Trophoblast cell (in vitro differentiated cells and primary cell): ENCODE measurements around the gene GHRH. TPM values are rescaled to one million over a fixed set of nuclear protein-coding genes. Genes with fewer than 3 reads are reported as not detected.

Experiments used
- DNase-seq, 2 donors: peaks; one replicate each; pipeline ENCODE4 v3.0.0-alpha.2; 2016
- H2AFZ ChIP-seq: 2 replicates; pipeline ENCODE4 v1.6.1; 2013; ENCODE audit warnings: low read length, moderate library complexity, mild to moderate bottlenecking; ENCODE audit not compliant: insufficient read depth, poor library complexity
- H2AK5ac ChIP-seq: 2 replicates; pipeline ENCODE4 v1.6.1; 2013; ENCODE audit warnings: mild to moderate bottlenecking, low read length
- H2BK120ac ChIP-seq: 2 replicates; pipeline ENCODE4 v1.6.1; 2013; ENCODE audit warnings: low read length, mild to moderate bottlenecking, moderate library complexity; ENCODE audit not compliant: insufficient read depth, poor library complexity
- H2BK12ac ChIP-seq: 2 replicates; pipeline ENCODE4 v1.6.1; 2013; ENCODE audit warnings: mild to moderate bottlenecking, low read length, moderate library complexity
- H2BK5ac ChIP-seq: 2 replicates; pipeline ENCODE4 v1.6.1; 2013; ENCODE audit warnings: low read length, low read depth, moderate library complexity, mild to moderate bottlenecking; ENCODE audit not compliant: poor library complexity
- H3K14ac ChIP-seq: 2 replicates; pipeline ENCODE4 v1.6.1; 2013; ENCODE audit warnings: mild to moderate bottlenecking, low read length
- H3K18ac ChIP-seq: 2 replicates; pipeline ENCODE4 v1.6.1; 2013; ENCODE audit warnings: mild to moderate bottlenecking, low read length
- H3K23ac ChIP-seq: 2 replicates; pipeline ENCODE4 v1.6.1; 2013; ENCODE audit warnings: low read length
- H3K27ac ChIP-seq: 2 replicates; pipeline ENCODE4 v1.5.1; 2013; ENCODE audit warnings: low read depth, mild to moderate bottlenecking, inconsistent platforms, low read length, moderate library complexity
- H3K27me3 ChIP-seq: 2 replicates; pipeline ENCODE4 v1.6.1; 2013; ENCODE audit warnings: inconsistent platforms, mild to moderate bottlenecking, low read length, moderate library complexity; ENCODE audit not compliant: insufficient read depth
- H3K36me3 ChIP-seq, 2 experiments: 1 replicate in 1 of 2; 2 replicates in 1 of 2; pipeline ENCODE4 v1.6.1; 2013; ENCODE audit warnings: low read length in 2 of 2, mild to moderate bottlenecking in 2 of 2, moderate library complexity in 1 of 2; ENCODE audit not compliant: insufficient read depth in 2 of 2, control insufficient read depth in 1 of 2
- H3K4ac ChIP-seq: 2 replicates; pipeline ENCODE4 v1.6.1; 2013; ENCODE audit warnings: low read depth, mild to moderate bottlenecking, low read length, moderate library complexity
- H3K4me1 ChIP-seq, 2 experiments: 1 replicate in 1 of 2; 2 replicates in 1 of 2; pipeline ENCODE4 v1.6.1; 2013; ENCODE audit warnings: low read length in 2 of 2, mild to moderate bottlenecking in 2 of 2, moderate library complexity in 1 of 2; ENCODE audit not compliant: insufficient read depth in 2 of 2, control insufficient read depth in 1 of 2
- H3K4me2 ChIP-seq: 2 replicates; pipeline ENCODE4 v1.6.1; 2013; ENCODE audit warnings: inconsistent platforms, mild to moderate bottlenecking, low read length, moderate library complexity
- H3K4me3 ChIP-seq: 2 replicates; pipeline ENCODE4 v1.5.1; 2013; ENCODE audit warnings: mild to moderate bottlenecking, low read depth, low read length, inconsistent platforms
- H3K79me1 ChIP-seq: one replicate; pipeline ENCODE4 v1.6.1; 2013; ENCODE audit warnings: low read length
- H3K79me2 ChIP-seq: 2 replicates; pipeline ENCODE4 v1.6.1; 2013; ENCODE audit warnings: low read length, mild to moderate bottlenecking; ENCODE audit not compliant: control insufficient read depth, insufficient read depth, poor library complexity
- H3K9ac ChIP-seq: 2 replicates; pipeline ENCODE4 v1.6.1; 2013; ENCODE audit warnings: mild to moderate bottlenecking, low read length
- H3K9me3 ChIP-seq: 2 replicates; pipeline ENCODE4 v1.6.1; 2013; ENCODE audit warnings: low read depth, mild to moderate bottlenecking, control low read depth, inconsistent platforms, low read length; ENCODE audit not compliant: insufficient read depth
- H4K12ac ChIP-seq: 2 replicates; pipeline ENCODE4 v1.6.1; 2013; ENCODE audit warnings: low read depth, mild to moderate bottlenecking, low read length, moderate library complexity
- H4K8ac ChIP-seq: 2 replicates; pipeline ENCODE4 v1.6.1; 2013; ENCODE audit warnings: low read depth, mild to moderate bottlenecking, low read length, moderate library complexity
- H4K91ac ChIP-seq: one replicate; pipeline ENCODE4 v1.6.1; 2013; ENCODE audit warnings: low read depth, mild to moderate bottlenecking, low read length, moderate library complexity
- WGBS: extraction: QIAGEN DNeasy Blood & Tissue Kit; methylation state at CpG from one replicate; pipeline ENCODE4 v1.1.7; 2013; ENCODE audit warnings: missing lambda C conversion rate; ENCODE audit not compliant: insufficient read length, insufficient coverage; ENCODE audit errors: extremely low coverage; 5-methylcytosine and 5-hydroxymethylcytosine counted together
- polyA plus RNA-seq: library from polyadenylated mRNA; stranded (reverse); fragments of 200-250 nt; gene quantifications from 2 replicates; pipeline ENCODE4 v1.2.3, GENCODE V29; 2013

The GHRH gene
- 0.11 and 0.19 TPM in 2 replicates for polyA plus RNA-seq

DNA sequence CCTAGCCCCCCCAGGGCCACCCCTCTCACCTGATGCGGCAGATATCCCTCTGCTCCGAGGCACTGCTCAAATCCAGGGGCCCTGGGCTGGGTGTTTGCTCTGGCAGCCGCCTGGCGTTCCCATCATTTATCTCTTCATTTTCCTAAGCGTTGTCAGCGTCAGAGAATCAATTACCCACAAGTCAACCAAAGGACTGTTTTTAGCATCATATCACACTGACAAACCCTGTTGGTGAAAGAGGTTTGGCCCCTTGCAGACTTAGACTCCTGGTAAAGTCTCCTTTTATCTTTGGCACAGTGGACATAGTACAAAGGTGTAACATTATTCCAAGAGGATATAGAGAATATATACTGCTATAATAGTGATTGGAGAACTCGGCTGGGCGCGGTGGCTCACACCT is at the start of gene GHRH:
TSS of gene GHRH (minus strand) at position 101 of the 400 bp plus-strand sequence. CDS start 4,925 bp downstream, outside the sequence.
- WGBS: no CpG with 5 or more reads among the region's 9 CpGs
- no peak for DNase-seq
- Histone ChIP-seq H4K91ac (no peak within 1 kb of the TSS), H3K9ac (no peak within 1 kb of the TSS), H4K8ac (no peak within 1 kb of the TSS), H2AFZ (no peak within 1 kb of the TSS), H3K27ac (no peak within 1 kb of the TSS), H3K14ac (no peak within 1 kb of the TSS), H3K4ac (no peak within 1 kb of the TSS), H2BK5ac (no peak within 1 kb of the TSS), H3K79me2 (no peaks in the 10 kb centered on the region), H3K4me1 (peaks cover 0 to 2% of the 10 kb centered on the region in 2 experiments), H3K79me1 (no peaks in the 10 kb centered on the region), H4K12ac (no peak within 1 kb of the TSS), H3K9me3 (no peaks in the 10 kb centered on the region), H2BK120ac (no peak within 1 kb of the TSS), H2BK12ac (no peak within 1 kb of the TSS), H3K4me2 (no peak within 1 kb of the TSS), H2AK5ac (no peak within 1 kb of the TSS), H3K18ac (no peak within 1 kb of the TSS), H3K23ac (no peak within 1 kb of the TSS), H3K36me3 (no peaks in the 10 kb centered on the region), H3K27me3 (no peaks in the 10 kb centered on the region), H3K4me3 (no peak within 1 kb of the TSS)

- no peak overlapping the region for H3K23ac ChIP-seq
- H3K79me1 ChIP-seq: peaks cover 74% of the 10 kb centered on the region
- H3K4me3 ChIP-seq: no peak overlapping the region
- H3K18ac ChIP-seq: peak overlapping the region; percentile 88
- no peak overlapping the region for H3K4me2 ChIP-seq
- H3K9ac ChIP-seq: no peak overlapping the region
- H4K8ac ChIP-seq: peak overlapping the region; percentile 82
- peak overlapping the region; percentile 93 for H2AK5ac ChIP-seq
- peak overlapping the region; percentile 80 for H2BK12ac ChIP-seq
- peak overlapping the region; percentile 92 for H2BK120ac ChIP-seq
- H3K27ac ChIP-seq: peak overlapping the region; percentile 98
- H3K4ac ChIP-seq: peak overlapping the region; percentile 71
- peak overlapping the region; percentile 90 for H3K14ac ChIP-seq
- H3K27me3 ChIP-seq: no peaks in the 10 kb centered on the region
- peak overlapping the region; percentile 4 for H4K12ac ChIP-seq
- peak overlapping the region; percentile 97 for H4K91ac ChIP-seq
- peaks cover 42% of the 10 kb centered on the region for H3K79me2 ChIP-seq
- WGBS: no CpG with 5 or more reads among the region's 11 CpGs
- H2AFZ ChIP-seq: peak overlapping the region; percentile 32
- no peaks in the 10 kb centered on the region for H3K9me3 ChIP-seq
- no peak for DNase-seq
- H2BK5ac ChIP-seq: peak overlapping the region; percentile 97
- H3K4me1 ChIP-seq: peaks cover 63% of the 10 kb centered on the region in 2 experiments
- H3K36me3 ChIP-seq: peaks cover 13 to 15% of the 10 kb centered on the region in 2 experiments
These were observed 49.3 kb upstream of the GHRH start for GRCh38 chr20:37310951-37311350.

DNA sequence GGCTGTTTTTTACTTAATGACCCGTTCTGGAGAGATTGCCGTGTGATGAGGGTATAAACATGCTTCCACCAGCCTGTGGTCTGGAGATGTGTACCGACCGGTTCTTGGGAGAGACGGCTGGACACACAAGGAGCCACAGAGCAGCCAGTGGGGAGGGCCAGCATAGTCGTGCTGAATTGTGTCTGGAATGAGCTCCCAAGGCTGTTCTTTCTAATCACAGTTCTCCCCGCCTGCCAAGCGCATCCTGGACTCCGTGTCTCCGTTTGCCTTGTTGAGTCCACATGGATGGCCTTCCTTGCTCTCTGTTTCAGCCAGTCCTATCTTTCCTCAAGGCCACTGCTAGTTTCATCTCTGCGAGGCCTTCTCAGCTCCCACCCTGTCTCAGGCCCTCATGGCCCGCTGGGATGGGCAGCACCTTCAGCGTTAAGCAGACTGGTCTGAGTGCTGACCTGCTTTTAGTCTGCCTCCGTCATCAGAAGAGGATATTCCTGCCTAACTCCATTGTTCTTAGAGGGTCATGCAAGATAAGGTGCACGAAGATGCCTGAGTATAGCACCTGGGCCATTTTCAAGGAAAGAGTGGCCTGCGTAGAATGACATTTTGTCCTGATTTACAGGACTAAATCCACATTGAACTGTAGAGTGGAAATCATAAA is 48.4 kb upstream of the GHRH start:
- H2BK12ac ChIP-seq: peak overlapping the region; percentile 89
- H4K8ac ChIP-seq: peak overlapping the region; percentile 86
- H2BK120ac ChIP-seq: peak overlapping the region; percentile 92
- H3K79me2 ChIP-seq: peaks cover 34% of the 10 kb centered on the region
- peak; percentile 97 for DNase-seq
- H3K4me2 ChIP-seq: peak overlapping the region; percentile 26
- peaks cover 54 to 58% of the 10 kb centered on the region in 2 experiments for H3K4me1 ChIP-seq
- H4K91ac ChIP-seq: peak overlapping the region; percentile 97
- no CpG with 5 or more reads among the region's 16 CpGs for WGBS
- H3K27ac ChIP-seq: peak overlapping the region; percentile 98
- peak overlapping the region; percentile 33 for H2AK5ac ChIP-seq
- H2BK5ac ChIP-seq: peak overlapping the region; percentile 97
- peak overlapping the region; percentile 73 for H3K4ac ChIP-seq
- H3K9me3 ChIP-seq: no peaks in the 10 kb centered on the region
- no peaks in the 10 kb centered on the region for H3K27me3 ChIP-seq
- peak overlapping the region; percentile 55 for H4K12ac ChIP-seq
- H3K9ac ChIP-seq: peak overlapping the region; percentile 22
- peak overlapping the region; percentile 87 for H3K14ac ChIP-seq
- no peak overlapping the region for H3K4me3 ChIP-seq
- peaks cover 9 to 12% of the 10 kb centered on the region in 2 experiments for H3K36me3 ChIP-seq
- H3K79me1 ChIP-seq: peaks cover 67% of the 10 kb centered on the region
- H2AFZ ChIP-seq: peak overlapping the region; percentile 19
- no peak overlapping the region for H3K23ac ChIP-seq
- peak overlapping the region; percentile 87 for H3K18ac ChIP-seq

- Histone ChIP-seq H4K8ac (peak overlapping the region; percentile 70), H2AK5ac (peak overlapping the region; percentile 85), H3K27me3 (no peaks in the 10 kb centered on the region), H3K23ac (no peak overlapping the region), H2BK5ac (peak overlapping the region; percentile 96), H3K9ac (no peak overlapping the region), H3K4me1 (peaks cover 49 to 58% of the 10 kb centered on the region in 2 experiments), H4K12ac (peak overlapping the region; percentile 10), H3K4me2 (no peak overlapping the region), H3K9me3 (no peaks in the 10 kb centered on the region), H3K27ac (peak overlapping the region; percentile 98), H4K91ac (peak overlapping the region; percentile 97), H2AFZ (peak overlapping the region; percentile 57), H3K79me2 (peaks cover 31% of the 10 kb centered on the region), H3K14ac (peak overlapping the region; percentile 91), H3K4ac (peak overlapping the region; percentile 84), H2BK120ac (peak overlapping the region; percentile 94), H3K18ac (peak overlapping the region; percentile 95), H3K79me1 (peaks cover 67% of the 10 kb centered on the region), H3K36me3 (peaks cover 9 to 12% of the 10 kb centered on the region in 2 experiments), H2BK12ac (peak overlapping the region; percentile 78), H3K4me3 (no peak overlapping the region)
- WGBS: no CpG with 5 or more reads among the region's 6 CpGs
- DNase-seq: no peak
These were observed 47.7 kb upstream of the GHRH start for GRCh38 chr20:37309290-37309689.
